H1 (cell line): Measurements from ENCODE around the gene MIEN1. TPM values are rescaled to one million over a fixed set of nuclear protein-coding genes. Genes with fewer than 3 reads are reported as not detected.

ENCODE experiments used
- ASH2L ChIP-seq: fragments of 200-600, 300-600 bp; sonication (generic); IDR thresholded peaks from one replicate; pipeline ENCODE4 v1.7.1; 2017; ENCODE audit warnings: low read length
- NRF1 ChIP-seq: IDR thresholded peaks from 2 replicates; pipeline ENCODE4 v1.6.1; 2011; ENCODE audit warnings: mild to moderate bottlenecking, low read depth, low read length, improper control_type of control experiment
- SIX5 ChIP-seq: IDR thresholded peaks from 2 replicates; pipeline ENCODE4 v1.6.1; 2011; ENCODE audit warnings: mild to moderate bottlenecking, low read depth, low read length
- SP2 ChIP-seq: IDR thresholded peaks from 2 replicates; pipeline ENCODE4 v1.6.1; 2012; ENCODE audit warnings: mild to moderate bottlenecking, low read length, inconsistent platforms
- TBP ChIP-seq: IDR thresholded peaks from 2 replicates; pipeline ENCODE4 v1.6.1; 2011; ENCODE audit warnings: low read depth, low read length, improper control_type of control experiment
- polyA plus RNA-seq, 7 experiments: library from polyadenylated mRNA; depleted of rRNA in 3 of 7; stranded (reverse) in 5 of 7; unstranded in 2 of 7; fragments of >200 nt in 5 of 7; fragments of 200-250 nt in 2 of 7; gene quantifications; 1 replicate in 5 of 7; 2 replicates in 1 of 7; 4 replicates in 1 of 7; pipeline versions ENCODE4 v1.2.1 to v1.2.3, GENCODE V29; 2011 to 2013; ENCODE audit warnings: missing spikeins in 2 of 7, mixed read lengths in 2 of 7
- total RNA-seq: library from RNA; stranded (reverse); fragmentation: NEBNext Ultra II Directional; extraction: Animal tissue kit (Norgen Biotek cat#: 25700); gene quantifications from 2 replicates; pipeline ENCODE4 v1.2.1, GENCODE V29; 2021
- TF ChIP-seq, protein P1 (sequence below): IDR thresholded peaks from 2 replicates; pipeline ENCODE4 v1.6.1; 2011; ENCODE audit warnings: low read depth, mild to moderate bottlenecking, low read length; ENCODE audit not compliant: insufficient read depth

Gene MIEN1
- total and polyA plus RNA-seq, 2 of the 8 experiments (the other 6 are each of a cell fraction or from before 2014, with no cell fraction given): 29.6 to 54.9 TPM

DNA sequence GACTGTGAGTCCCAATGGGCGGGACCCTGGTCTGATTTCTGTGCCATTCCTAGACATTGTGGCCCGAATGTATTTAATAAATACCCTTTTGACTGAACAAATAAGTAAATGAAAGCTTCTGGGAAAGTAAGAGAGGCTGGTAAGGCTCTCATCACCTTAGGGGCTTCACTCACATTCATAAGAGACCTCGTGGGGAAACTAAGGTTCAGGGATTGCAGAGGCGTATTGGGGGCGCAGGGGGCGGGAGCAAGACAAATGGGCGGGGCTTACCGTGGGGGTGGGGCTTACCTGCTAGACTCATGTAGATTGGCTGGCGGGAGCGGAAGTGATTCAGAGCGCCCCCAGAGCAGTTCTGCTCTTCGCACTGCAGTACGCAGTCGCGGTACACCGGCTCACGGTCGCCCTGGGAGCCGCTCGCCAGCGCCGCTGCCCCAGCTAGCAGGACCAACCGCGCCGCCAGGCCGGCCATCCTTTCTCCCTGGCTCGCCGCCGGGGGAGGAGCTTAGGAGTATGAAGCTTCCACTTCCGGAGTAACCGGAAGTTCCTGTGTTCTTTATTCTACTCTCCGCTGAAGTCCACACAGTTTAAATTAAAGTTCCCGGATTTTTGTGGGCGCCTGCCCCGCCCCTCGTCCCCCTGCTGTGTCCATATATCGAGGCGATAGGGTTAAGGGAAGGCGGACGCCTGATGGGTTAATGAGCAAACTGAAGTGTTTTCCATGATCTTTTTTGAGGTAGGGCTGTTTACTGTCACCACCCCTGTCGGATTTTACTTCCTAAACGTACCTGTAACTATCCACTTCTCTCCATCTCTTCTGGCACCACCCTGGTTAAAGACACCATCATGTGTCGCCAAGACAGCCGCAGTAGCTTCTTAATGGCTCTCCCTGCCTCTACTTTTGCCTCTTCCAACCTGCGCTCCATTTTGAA is 42.5 kb downstream of the MIEN1 start, which contains the start of gene PGAP3 (continued):
- TF ChIP-seq, protein P1, sequence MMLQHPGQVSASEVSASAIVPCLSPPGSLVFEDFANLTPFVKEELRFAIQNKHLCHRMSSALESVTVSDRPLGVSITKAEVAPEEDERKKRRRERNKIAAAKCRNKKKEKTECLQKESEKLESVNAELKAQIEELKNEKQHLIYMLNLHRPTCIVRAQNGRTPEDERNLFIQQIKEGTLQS: no peak
- TF ChIP-seq ASH2L (peak; percentile 37), TBP (peak; percentile 81), SIX5 (no peak), NRF1 (no peak), SP2 (no peak)
